Chondrocyte (in vitro differentiated cells): Measurements from ENCODE around the gene DCST1. TPM values are rescaled to one million over a fixed set of nuclear protein-coding genes. Genes with fewer than 3 reads are reported as not detected.
"Not testable (repeated sequence)": the region's sequence is repeated elsewhere in the genome, so short reads cannot be mapped to it uniquely, and the experiment has no call there.

Experiments used
- DNase-seq: peaks from one replicate; pipeline ENCODE4 v3.0.0; 2021; ENCODE audit warnings: mixed read lengths, low spot score
- H3K27ac Mint-ChIP-seq: one replicate; pipeline ENCODE4 v1.8.0; 2021; ENCODE audit warnings: mild to moderate bottlenecking, moderate library complexity, mixed read lengths; ENCODE audit not compliant: unreplicated experiment
- H3K27me3 Mint-ChIP-seq: 2 replicates; pipeline ENCODE4 v1.8.0; 2021; ENCODE audit warnings: low read depth, mixed read lengths
- H3K36me3 Mint-ChIP-seq: 2 replicates; pipeline ENCODE4 v1.8.0; 2021; ENCODE audit warnings: low read depth, mixed read lengths
- H3K4me1 Mint-ChIP-seq: 2 replicates; pipeline ENCODE4 v1.8.0; 2021; ENCODE audit warnings: low read depth, mild to moderate bottlenecking, mixed read lengths
- H3K4me3 Mint-ChIP-seq: one replicate; pipeline ENCODE4 v1.8.0; 2021; ENCODE audit warnings: mild to moderate bottlenecking, moderate library complexity, mixed read lengths; ENCODE audit not compliant: unreplicated experiment
- H3K9me3 Mint-ChIP-seq: 2 replicates; pipeline ENCODE4 v1.8.0; 2021; ENCODE audit warnings: low read depth, mixed read lengths
- CTCF ChIP-seq: fragments of 200-600 bp; sonication (generic); IDR thresholded peaks from 2 replicates; pipeline ENCODE4 v1.5.0; 2021; ENCODE audit warnings: antibody characterized with exemption, mild to moderate bottlenecking, moderate library complexity
- long read RNA-seq: library from polyadenylated mRNA; stranded (forward); transcript quantifications from one replicate; pipeline ENCODE4 v2.0.0, GENCODE V29; 2021
- total RNA-seq: library from RNA; stranded (reverse); gene quantifications from 3 replicates; pipeline ENCODE4 v1.2.1, GENCODE V29; 2021

DCST1 gene
- total RNA-seq, result not detected in 3 replicates
- long read RNA-seq, result 0 reads

GRCh38 chr1:155033524-155033923, at the start of gene DCST1, which contains the start of gene DCST2:
TSS of gene DCST1 (plus strand) at chr1:155033824. CDS start at chr1:155034037, 213 bp downstream.
TSS of gene DCST2 (minus strand) at chr1:155033781. CDS start at chr1:155033701, 80 bp downstream.
- no peak for DNase-seq
- TF ChIP-seq CTCF, result no peak
- H3K4me3 Mint-ChIP-seq, result no peak within 1 kb of the TSS
- no peak within 1 kb of the TSS for H3K27ac Mint-ChIP-seq
- no peaks in the 10 kb centered on the region for H3K36me3 Mint-ChIP-seq
- peaks cover 1% of the 10 kb centered on the region for H3K27me3 Mint-ChIP-seq
- H3K4me1 Mint-ChIP-seq, result peaks cover 2% of the 10 kb centered on the region
- no peaks in the 10 kb centered on the region for H3K9me3 Mint-ChIP-seq

- not testable (repeated sequence) for DNase-seq, H3K27ac Mint-ChIP-seq, H3K9me3 Mint-ChIP-seq, H3K27me3 Mint-ChIP-seq, H3K4me1 Mint-ChIP-seq, H3K36me3 Mint-ChIP-seq, H3K4me3 Mint-ChIP-seq
These were observed 46.9 kb upstream of the DCST1 start for GRCh38 chr1:154986736-154987135.

- Mint-ChIP-seq H3K9me3 (no peaks in the 10 kb centered on the region), H3K27ac (no peak overlapping the region), H3K27me3 (no peaks in the 10 kb centered on the region), H3K4me3 (no peak overlapping the region), H3K36me3 (peaks cover 7% of the 10 kb centered on the region), H3K4me1 (peaks cover 6% of the 10 kb centered on the region)
- TF ChIP-seq CTCF, result no peak
- no peak for DNase-seq
These were observed 46.3 kb upstream of the DCST1 start for GRCh38 chr1:154987326-154987725.

- H3K36me3 Mint-ChIP-seq, result peaks cover 7% of the 10 kb centered on the region
- no peak overlapping the region for H3K27ac Mint-ChIP-seq
- H3K4me3 Mint-ChIP-seq, result no peak overlapping the region
- peak; percentile 51 for DNase-seq
- peaks cover 10% of the 10 kb centered on the region for H3K4me1 Mint-ChIP-seq
- no peaks in the 10 kb centered on the region for H3K9me3 Mint-ChIP-seq
- TF ChIP-seq CTCF, result no peak
- no peaks in the 10 kb centered on the region for H3K27me3 Mint-ChIP-seq
These were observed 45.3 kb upstream of the DCST1 start for GRCh38 chr1:154988058-154988954.

- Mint-ChIP-seq H3K4me3 (no peak overlapping the region), H3K9me3 (no peaks in the 10 kb centered on the region), H3K36me3 (peaks cover 7% of the 10 kb centered on the region), H3K27ac (no peak overlapping the region), H3K27me3 (no peaks in the 10 kb centered on the region), H3K4me1 (peaks cover 4% of the 10 kb centered on the region)
- TF ChIP-seq CTCF, result no peak
- DNase-seq, result peak; percentile 51
These were observed 44.3 kb upstream of the DCST1 start for GRCh38 chr1:154989195-154989860.
